Measurements from ENCODE around the gene WFIKKN2. TPM values are rescaled to one million over a fixed set of nuclear protein-coding genes. Genes with fewer than 3 reads are reported as not detected.

The WFIKKN2 gene
- total and polyA plus RNA-seq, 10 of the 15 experiments (the other 5 are each of a cell fraction or from before 2014, with no cell fraction given) = 0.06 TPM; not detected in 9

GRCh38 chr17:50816271-50816670, 19.1 kb upstream of the WFIKKN2 start:
- H3K4me2 ChIP-seq (ENCODE audit: control insufficient read depth, insufficient read depth) = no peak overlapping the region
- H3K36me3 ChIP-seq (ENCODE audit: control insufficient read depth in 2 of 2, insufficient read depth in 2 of 2, low read length in 1 of 2) = no peaks in the 10 kb centered on the region
- ChIA-PET CTCF (interaction anchor here (1.0 to 4.3 kb wide), 8 partner anchors 9 to 199 kb away, joined by 3 to 30 read pairs (median 4); no protein-coding TSS in a partner anchor), POLR2A (no interaction called here), RAD21 (ENCODE audit: unreplicated experiment) (interaction anchor here (1.0 kb wide), 1 partner anchor 142 kb away, joined by 3 read pairs; no protein-coding TSS in a partner anchor), SMC1A (ENCODE audit: uncharacterized antibody, unreplicated experiment) (interaction anchor here (0.8 to 2.0 kb wide), 4 partner anchors 14 to 37 kb away, joined by 3 to 9 read pairs (median 3); no protein-coding TSS in a partner anchor)
- no peak overlapping the region for H3K27ac ChIP-seq (ENCODE audit: control insufficient read depth, insufficient read depth)
- 7% methylated on average over 5 of the region's 5 CpGs for WGBS (ENCODE audit: insufficient coverage, insufficient replicate concordance, low lambda C conversion rate, missing lambda C conversion rate)
- H3K79me2 ChIP-seq (ENCODE audit: control insufficient read depth, insufficient read depth, low read length) = no peaks in the 10 kb centered on the region
- no peaks in the 10 kb centered on the region for H3K9me3 ChIP-seq (replicated peaks; ENCODE audit: control insufficient read depth, insufficient read depth, low read length)
- no peak overlapping the region for H3K4me3 ChIP-seq
- no peak for FAIRE-seq
- no peak for ATAC-seq
- no TSS peak for BruUV-seq (replicated peaks)
- DNase-seq (ENCODE audit: low read depth, low spot score) = no peak
- H3K27me3 ChIP-seq (replicated peaks in 1 of 2; ENCODE audit: control insufficient read depth in 2 of 2, insufficient read depth in 2 of 2, low read length in 1 of 2) = no peaks in the 10 kb centered on the region; a peak in 1 of 4 replicates
- H2AFZ ChIP-seq (ENCODE audit: control insufficient read depth, low read depth, low read length) = no peak overlapping the region
- no peaks in the 10 kb centered on the region; the same call in 1 of the 2 replicates for H3K4me1 ChIP-seq (ENCODE audit: control insufficient read depth, insufficient read depth, low read length)
- H3K9ac ChIP-seq (ENCODE audit: control insufficient read depth, insufficient read depth, low read length) = no peak overlapping the region
- intact Hi-C loops (cut with micrococcal nuclease; ENCODE audit: unreplicated experiment) (no loop called here), in situ Hi-C loops (cut with MboI) (no loop called here)
- no peaks in the 10 kb centered on the region for H4K20me1 ChIP-seq (ENCODE audit: control insufficient read depth, insufficient read depth)
- TF ChIP-seq SRF (IDR thresholded peaks at IDR 0.05; ENCODE audit: low read depth in 2 of 2, low read length in 2 of 2) = no peak
- TF ChIP-seq CEBPZ (IDR thresholded peaks at IDR 0.05; ENCODE audit: low read depth, low read length) = no peak
- TF ChIP-seq IKZF2 (IDR thresholded peaks at IDR 0.05) = no peak
- TF ChIP-seq EP300 (IDR thresholded peaks at IDR 0.05; ENCODE audit: borderline replicate concordance in 1 of 2, control insufficient read depth in 1 of 2, low read depth in 2 of 2, low read length in 2 of 2) = no peak
- no peak for TF ChIP-seq MYC (IDR thresholded peaks at IDR 0.05; ENCODE audit: insufficient read depth, insufficient read length, insufficient replicate concordance, low read length, severe bottlenecking)
- TF ChIP-seq ESRRA (IDR thresholded peaks at IDR 0.05; ENCODE audit: low read length) = no peak
- no peak for TF ChIP-seq ASH2L (IDR thresholded peaks at IDR 0.05; ENCODE audit: borderline replicate concordance, low read depth)
- TF ChIP-seq MAX (IDR thresholded peaks at IDR 0.05; ENCODE audit: low read depth, low read length) = no peak
- TF ChIP-seq CREB1 (IDR thresholded peaks at IDR 0.05; ENCODE audit: low read depth) = no peak
- no peak for TF ChIP-seq NFXL1 (IDR thresholded peaks at IDR 0.05; ENCODE audit: borderline replicate concordance)
- no peak for TF ChIP-seq MEF2B (IDR thresholded peaks at IDR 0.05; ENCODE audit: partially characterized antibody, poor library complexity, severe bottlenecking)
- no peak for TF ChIP-seq TAF1 (IDR thresholded peaks at IDR 0.05; ENCODE audit: borderline replicate concordance, low read depth, low read length)
- TF ChIP-seq E2F8 (IDR thresholded peaks at IDR 0.05; ENCODE audit: low read depth, partially characterized antibody) = no peak
- no peak for TF ChIP-seq SMAD5 (IDR thresholded peaks at IDR 0.05; ENCODE audit: low read depth)
- TF ChIP-seq IKZF1 (conservative IDR thresholded peaks at IDR 0.05) = no peak
- no peak for TF ChIP-seq IRF3 (IDR thresholded peaks at IDR 0.05)
- TF ChIP-seq HDAC2 (IDR thresholded peaks at IDR 0.05) = no peak
- TF ChIP-seq TARDBP (IDR thresholded peaks at IDR 0.05; ENCODE audit: borderline replicate concordance) = no peak

Data from GM12878 (cell line).